Hematopoietic multipotent progenitor cell (in vitro differentiated cells): Measurements from ENCODE around the gene ERMAP. TPM values are rescaled to one million over a fixed set of nuclear protein-coding genes. Genes with fewer than 3 reads are reported as not detected.
A peak's percentile ranks its signal among the peaks of the same experiment; 100 is the strongest.
"Not testable (repeated sequence)": the region's sequence is repeated elsewhere in the genome, so short reads cannot be mapped to it uniquely, and the experiment has no call there.

Experiments
- DNase-seq, 3 donors: peaks; one replicate each; pipeline ENCODE4 v3.0.0-alpha.2; 2011 to 2015; ENCODE audit warnings: low read depth in 2 of 3, low spot score in 2 of 3
- total RNA-seq: library from RNA; depleted of rRNA; stranded (reverse); fragments of >200 nt; gene quantifications from one replicate; pipeline ENCODE4 v1.2.3, GENCODE V29; 2012

The ERMAP gene
- total RNA-seq, 1 donor, result 9.7 TPM

GRCh38 chr1:42841440-42842147 is 24.7 kb downstream of the ERMAP start:
- DNase-seq, result no peak

GRCh38 chr1:42844592-42845140 is 27.7 kb downstream of the ERMAP start:
- DNase-seq, result no peak

- DNase-seq, result no peak
Observed at GRCh38 chr1:42845193-42845592, 28.3 kb downstream of the ERMAP start.

GRCh38 chr1:42845866-42846256 is 28.9 kb downstream of the ERMAP start:
- no peak for DNase-seq

GRCh38 chr1:42846257-42847110 is 29.6 kb downstream of the ERMAP start, which contains the start of gene ZNF691:
Gene ZNF691, plus strand, starts transcription at chr1:42846613. Its CDS starts 3,046 bp downstream, at chr1:42849659.
- peak; percentile 69 to 97 (median 94) for DNase-seq

GRCh38 chr1:42847111-42847595 is 30.2 kb downstream of the ERMAP start:
- no peak for DNase-seq

GRCh38 chr1:42847721-42848460 is 31.0 kb downstream of the ERMAP start:
- no peak for DNase-seq

- no peak for DNase-seq
Observed at GRCh38 chr1:42848823-42849537, 32.1 kb downstream of the ERMAP start.

- DNase-seq, result no peak
Observed at GRCh38 chr1:42849944-42850343, 33.0 kb downstream of the ERMAP start.

- DNase-seq, result no peak
Observed at GRCh38 chr1:42851420-42851819, 34.5 kb downstream of the ERMAP start.

GRCh38 chr1:42851960-42852607 is 35.2 kb downstream of the ERMAP start:
- DNase-seq, result no peak

- no peak for DNase-seq
Observed at GRCh38 chr1:42852608-42852980, 35.7 kb downstream of the ERMAP start.

GRCh38 chr1:42853116-42853884 is 36.4 kb downstream of the ERMAP start:
- no peak for DNase-seq

GRCh38 chr1:42856554-42856953 is 39.6 kb downstream of the ERMAP start:
- DNase-seq, result not testable (repeated sequence)

GRCh38 chr1:42859366-42859765 is 42.4 kb downstream of the ERMAP start:
- not testable (repeated sequence) for DNase-seq

- no peak for DNase-seq
Observed at GRCh38 chr1:42860339-42861013, 43.6 kb downstream of the ERMAP start.

GRCh38 chr1:42861014-42861399 is 44.1 kb downstream of the ERMAP start:
- DNase-seq, result no peak

GRCh38 chr1:42866549-42866948 is 49.6 kb downstream of the ERMAP start:
- no peak for DNase-seq
